HG02623 (cell line): ENCODE measurements around the gene CRACDL.
"Not testable (repeated sequence)": the region's sequence is repeated elsewhere in the genome, so short reads cannot be mapped to it uniquely, and the experiment has no call there.

Experiments used
- ATAC-seq: cut with Tn5 transposase; IDR thresholded peaks from one replicate; pipeline ENCODE4 v1.9.1; 2021; ENCODE audit warnings: moderate library complexity; ENCODE audit not compliant: unreplicated experiment

Gene CRACDL

DNA sequence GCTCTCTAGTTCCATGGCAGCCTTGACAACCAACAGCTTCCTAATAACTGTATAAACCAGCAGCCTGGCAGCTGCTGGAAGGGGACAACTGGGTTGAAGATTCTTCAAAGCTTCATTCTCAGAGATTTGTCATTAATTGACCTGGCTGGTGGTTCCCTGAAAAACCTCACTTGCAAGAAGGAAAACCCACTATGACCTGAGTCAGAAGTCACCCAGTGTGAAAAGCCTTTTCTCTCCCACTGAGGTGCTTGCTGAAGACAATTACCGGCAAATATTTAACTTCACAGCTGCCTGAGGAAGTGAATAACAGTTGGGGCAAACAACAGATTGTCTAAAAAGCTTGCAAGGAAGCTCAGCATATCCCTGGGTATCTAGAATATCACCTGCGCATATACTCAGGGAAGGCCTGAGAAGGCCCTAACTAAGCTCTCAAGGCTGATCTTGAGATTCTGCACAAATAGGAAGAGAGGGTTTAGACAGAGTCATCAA, 49.9 kb downstream of the CRACDL start:
- no peak for ATAC-seq

DNA sequence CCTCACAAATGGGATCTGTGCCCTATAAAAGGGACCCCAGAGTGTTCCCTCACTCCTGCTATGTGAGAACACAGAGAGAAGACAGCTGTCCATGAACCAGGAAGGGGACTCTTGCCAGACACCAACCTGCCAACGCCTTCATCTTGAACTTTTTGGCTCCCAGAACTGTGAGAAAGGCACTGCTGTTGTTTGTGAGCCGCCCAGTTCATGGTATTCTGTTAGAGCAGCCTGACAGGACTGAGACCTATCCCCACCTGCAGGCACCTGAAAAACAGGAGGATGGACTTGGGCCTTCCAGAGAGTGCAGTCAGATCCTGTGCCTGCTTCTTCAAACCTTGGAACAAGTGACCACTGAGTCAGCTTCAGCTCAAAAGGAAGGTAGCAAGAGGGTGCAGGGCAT, 51.4 kb downstream of the CRACDL start:
- ATAC-seq = no peak

DNA sequence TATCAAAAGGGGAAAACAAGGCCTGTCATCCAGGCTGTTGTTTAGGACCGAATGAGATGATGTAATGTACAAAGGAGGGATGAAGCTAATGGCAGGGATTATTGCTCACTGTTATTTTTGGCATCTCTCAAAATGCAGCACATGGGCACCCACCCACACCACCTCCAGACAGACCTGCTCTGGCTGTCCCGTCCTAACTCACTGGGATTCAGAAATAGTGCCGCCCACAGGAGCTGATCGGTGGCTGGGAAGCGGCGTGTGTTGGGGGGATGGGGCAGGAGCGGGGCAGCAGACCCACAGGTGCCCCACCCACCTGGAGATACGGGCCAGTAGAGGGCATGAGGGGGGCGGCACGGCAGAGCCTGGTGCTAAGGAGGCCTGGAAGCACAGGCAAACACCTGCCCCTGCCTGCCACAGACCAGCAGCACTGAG, 52.2 kb downstream of the CRACDL start:
- ATAC-seq = no peak

DNA sequence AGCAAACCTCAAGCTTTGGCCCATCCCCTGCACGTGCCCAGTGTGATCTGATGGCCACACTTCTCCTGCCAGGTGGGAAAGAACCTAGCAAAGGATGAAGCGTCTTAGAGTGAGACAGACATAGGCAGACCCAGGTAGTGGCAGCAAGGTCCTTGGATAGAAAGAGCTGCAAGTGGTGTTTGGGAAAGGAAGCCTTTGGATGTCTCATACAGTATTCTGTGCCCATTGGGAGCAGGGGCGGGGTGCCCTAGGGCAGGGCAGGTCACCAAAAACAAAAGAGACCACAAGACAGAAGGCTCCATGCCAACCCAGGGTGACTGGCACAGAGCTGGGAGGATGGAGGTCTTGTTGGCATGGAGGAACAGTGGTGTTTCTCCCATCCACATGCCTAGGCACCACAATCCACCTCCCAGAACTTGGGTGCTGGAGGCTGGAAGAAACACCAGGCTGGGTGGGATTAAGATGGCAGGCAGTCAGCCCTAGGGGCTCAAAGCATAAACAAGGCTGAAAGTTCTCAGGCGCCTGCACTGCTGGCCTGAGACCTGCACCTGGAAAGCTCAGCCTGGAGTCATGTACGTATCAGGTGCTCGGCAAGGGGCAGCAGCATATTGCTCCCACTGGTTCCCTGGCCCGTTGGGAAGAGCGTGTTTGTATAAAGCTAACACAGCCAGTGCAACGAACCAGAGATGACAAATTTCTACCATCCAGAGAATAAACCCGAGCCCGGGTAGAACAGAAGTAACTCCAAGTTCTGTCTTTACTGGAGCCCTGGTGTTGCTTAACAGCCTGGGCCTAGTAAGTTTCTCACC, 52.9 kb downstream of the CRACDL start:
- no peak for ATAC-seq

DNA sequence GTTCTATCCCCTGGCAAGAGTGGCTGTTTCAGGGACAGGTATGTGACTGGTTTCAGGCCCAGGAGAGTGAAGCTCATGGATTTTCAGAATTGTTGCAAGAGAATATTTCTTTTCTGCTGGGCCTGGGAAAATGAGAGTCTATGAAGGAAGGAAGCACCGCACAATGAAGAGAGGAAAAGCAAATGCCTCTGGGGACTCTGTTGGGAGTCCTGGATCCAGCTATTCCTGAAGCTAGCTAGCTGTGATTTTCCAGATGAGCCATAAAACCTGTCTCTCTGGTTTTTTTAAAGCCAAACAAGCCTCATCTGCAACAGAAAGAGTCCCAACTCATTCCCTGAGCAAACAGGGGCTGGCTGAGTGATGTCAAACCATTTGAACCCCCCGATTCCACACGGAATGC, 53.7 kb downstream of the CRACDL start:
- ATAC-seq = no peak

DNA sequence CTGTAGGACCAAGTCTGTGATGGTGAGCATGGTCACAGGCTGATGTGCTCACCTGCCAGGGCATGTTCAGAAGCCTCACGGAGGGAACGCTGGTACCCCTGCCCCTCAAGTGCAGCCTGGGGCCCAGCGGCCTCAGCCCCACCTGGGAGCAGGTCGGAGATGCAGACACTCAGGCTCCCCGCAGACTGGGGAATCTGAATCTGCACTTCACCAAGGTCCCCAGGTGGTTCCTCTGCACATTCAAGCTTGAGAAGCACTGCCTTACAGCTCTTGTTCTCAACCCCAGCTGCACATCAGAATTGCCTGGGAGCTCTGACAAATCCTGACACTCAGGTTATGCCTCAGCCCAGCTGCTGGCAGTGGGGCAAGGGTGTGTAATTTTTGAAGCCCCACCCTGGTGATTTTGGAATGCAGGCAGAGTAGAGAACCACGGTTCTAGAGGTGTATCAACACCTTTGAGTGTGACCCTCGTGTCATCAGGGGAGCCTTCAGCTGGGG, 54.8 kb downstream of the CRACDL start:
- ATAC-seq = no peak

DNA sequence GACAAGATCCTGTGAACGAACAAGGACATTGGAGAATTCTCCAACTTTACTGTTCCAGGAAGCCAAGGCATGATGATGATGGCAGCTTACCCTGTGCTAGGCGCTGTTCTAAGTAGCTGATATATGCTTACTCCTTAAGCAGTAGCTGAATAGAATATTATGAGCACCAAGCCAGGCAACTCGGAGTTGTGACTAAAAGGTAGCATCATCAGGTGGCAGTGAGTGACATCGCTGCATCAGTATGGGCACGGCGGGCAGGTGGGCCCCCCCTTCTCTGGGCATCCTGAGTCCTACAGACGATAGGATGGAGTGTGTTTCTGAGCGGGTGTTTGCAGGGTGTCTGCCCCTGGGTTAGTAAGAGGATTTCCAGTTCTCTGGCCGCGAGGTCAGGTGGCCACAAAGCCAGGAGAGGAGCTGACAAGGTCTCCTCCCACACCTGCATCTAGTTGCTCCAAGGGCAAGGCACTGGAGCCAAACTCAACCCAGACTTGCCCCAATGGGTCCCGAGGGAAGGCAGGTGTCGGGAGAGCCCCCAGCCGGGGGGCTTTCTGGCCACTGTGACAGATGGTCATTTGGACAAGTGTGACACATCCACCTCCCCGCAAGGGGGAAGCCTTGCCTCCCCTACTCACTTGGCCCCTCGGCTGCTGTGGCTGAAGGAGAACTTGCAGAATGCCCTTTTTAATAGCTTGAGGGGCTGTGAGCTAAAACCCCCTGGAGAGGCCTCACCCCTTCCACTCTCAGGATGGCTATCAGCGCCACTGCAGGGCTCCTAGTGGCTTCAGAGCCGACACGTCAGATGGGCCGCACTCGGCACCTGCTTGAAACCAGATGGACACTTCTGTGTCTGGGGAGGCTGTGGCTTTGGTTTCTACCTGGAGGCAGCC, 55.5 kb downstream of the CRACDL start:
- no peak for ATAC-seq

DNA sequence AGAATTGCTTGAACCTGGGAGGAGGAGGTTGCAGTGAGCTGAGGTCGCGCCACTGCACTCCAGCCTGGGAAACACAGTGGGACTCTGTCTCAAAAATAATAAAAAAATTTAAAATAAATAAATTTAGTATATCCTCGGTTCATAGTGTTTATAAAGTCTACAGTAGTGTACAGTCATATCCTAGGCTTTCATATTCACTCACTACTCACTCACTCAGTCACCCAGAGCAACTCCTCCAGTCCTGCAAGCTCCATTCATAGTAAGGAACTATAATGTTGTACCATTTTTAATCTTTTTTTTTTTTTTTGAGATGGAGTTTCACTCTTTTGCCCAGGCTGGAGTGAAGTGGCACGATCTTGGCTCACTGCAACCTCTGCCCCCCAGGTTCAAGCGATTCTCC, 58.4 kb downstream of the CRACDL start:
- not testable (repeated sequence) for ATAC-seq

DNA sequence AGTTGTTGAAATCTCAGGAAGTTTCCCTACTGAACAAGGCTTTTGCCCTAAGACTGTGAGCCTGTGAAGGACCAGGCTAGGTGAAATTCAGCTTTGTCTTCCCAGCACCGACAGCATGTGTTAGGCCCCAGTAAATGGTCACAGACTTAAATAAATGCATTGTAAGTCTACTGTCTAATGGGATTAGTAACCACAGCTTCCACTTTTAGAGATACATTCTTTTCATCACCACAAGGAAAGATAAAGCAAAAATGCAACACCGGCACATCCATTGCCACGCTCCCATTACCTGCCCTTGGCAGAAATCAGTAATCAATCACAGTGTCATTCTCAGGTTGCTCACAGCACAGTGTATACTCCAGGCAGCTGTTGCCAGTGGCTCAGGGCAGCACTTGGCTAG, 59.3 kb downstream of the CRACDL start:
- ATAC-seq = no peak

DNA sequence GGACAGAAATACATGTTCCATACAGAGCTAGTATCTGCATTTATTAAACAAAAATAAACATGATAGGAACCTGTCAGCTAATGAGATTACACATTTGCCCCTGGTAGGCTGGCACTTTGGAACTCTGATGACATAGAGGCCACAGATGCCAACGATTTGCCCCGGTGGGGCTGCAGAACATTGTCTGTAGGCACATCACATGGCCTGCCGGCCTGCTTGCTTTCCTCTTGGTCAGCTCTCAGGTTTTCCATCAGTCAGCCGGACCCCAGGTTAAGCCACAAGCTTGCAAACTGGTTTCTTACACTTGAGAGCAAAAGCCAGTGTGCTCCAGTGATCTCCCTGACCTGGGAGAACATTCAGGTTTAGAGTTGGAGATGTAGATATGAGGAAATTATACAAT, 60.3 kb downstream of the CRACDL start:
- no peak for ATAC-seq

DNA sequence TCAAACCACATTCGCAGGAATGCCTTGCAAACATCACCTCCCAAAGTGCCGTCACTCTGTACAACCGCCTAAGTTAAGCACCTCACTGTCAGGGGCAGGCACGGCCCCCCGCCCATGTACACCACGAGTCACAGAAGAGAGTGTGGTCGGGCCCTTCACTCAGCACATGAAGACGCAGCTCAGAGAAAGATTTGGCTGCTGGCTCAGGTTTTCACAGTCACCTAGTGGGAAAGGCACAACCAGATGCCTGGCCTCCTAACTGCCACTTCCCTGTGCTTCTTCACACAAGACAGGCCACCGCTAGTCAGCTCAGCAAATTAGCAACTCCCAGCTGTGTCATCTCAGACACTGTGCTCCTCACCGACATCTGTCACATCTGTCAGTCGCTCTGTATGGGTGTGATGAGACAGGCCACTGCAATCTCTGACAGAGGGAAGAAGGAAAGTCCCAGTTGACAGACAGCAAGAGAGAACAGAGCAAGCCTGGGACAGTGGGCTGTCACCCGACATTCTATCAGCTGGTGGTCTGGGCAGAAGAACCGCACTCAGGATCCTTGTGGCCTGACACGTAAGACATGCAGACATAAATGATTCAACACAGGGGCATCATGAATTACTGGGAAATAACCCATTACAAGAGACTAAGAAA, 60.8 kb downstream of the CRACDL start:
- ATAC-seq = no peak

DNA sequence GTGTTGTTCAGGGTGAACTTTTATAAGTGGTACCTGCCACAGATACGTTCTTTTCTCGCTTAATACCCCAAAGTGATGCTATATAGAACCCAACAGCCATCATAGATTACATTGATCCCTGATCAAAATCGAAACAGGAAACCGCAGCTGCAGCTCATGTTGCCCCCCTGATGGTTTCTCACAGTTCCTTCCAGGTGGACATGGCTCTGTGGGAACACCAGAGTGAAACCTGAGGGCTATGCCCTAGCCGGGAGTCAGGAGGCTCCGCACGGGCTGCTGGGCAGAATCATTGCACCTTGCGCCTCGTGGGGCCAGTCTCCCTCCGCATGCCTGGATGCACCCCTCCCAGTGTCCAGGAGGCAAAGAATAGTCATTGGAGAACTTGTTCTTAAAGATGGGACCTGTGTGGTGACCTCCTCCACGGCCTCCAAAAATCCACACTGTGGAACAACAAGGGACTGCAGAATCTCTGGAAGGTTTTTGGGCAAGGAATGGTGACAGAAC, 61.8 kb downstream of the CRACDL start:
- no peak for ATAC-seq

DNA sequence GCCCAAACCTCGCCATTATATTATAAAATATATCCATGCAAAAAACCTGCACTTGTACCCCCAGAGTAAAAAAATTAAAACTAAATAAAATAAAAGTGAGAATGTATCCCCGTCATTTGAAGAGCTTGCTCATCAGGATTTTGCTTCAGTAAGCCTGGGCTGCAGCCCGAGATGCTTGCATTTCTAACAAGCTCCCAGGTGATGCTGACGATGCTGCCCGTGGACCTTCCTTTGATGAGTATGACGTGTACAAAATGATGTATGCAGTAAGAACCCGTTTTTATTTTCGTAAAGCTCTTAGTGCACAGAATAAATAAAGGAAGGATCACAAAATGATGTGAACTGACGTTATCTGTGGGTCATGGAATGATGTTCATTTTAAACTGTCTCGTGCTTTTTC, 63.5 kb downstream of the CRACDL start:
- no peak for ATAC-seq

DNA sequence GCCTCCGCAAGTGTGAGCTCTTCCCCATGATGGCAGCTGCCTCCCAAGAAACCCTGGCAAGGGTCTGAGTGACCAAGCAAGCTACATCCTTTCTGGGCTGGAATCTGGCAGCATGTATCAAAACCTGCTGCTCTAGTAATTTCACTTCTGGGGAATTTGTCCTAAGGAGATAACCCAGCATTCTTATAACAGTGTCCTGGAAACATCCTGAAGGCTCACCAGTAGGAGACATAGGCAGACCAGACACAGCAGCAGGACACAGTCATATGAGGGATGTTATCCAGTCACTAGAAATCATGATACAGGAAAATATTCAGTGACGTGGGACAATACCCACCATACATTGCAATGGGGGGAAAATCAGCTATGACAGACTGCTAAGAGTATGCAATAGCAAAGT, 64.5 kb downstream of the CRACDL start:
- no peak for ATAC-seq

DNA sequence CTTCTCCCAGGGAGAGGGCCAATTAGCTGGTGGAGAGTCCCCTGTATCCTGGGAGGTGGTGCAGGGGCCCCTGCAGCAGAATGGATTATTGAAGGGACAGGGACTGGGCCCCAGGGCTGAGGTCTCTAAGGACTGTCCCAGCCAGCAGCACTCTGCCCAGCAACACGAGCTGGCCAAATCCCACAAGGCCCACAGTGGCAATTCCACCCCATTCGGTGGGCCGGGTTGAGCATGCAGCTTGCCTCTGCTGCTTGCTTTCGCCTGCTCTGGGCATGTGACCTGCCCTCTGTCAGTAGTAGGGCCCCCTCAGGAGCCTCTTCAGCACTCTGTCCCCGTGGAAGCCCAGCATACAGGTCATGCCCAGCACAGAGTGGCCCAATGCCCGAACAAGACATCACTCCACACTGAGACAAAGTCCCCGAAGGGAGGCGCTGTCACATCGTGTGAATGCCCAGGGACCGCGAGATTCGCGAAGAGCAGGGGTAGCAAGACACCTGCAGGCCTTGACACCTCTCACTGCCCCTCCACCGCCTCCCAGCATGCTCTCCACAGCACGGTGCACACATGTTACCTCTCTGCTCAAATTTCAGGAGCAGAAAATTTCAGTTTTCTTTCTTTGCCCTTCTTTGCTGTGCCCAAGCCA, 65.4 kb downstream of the CRACDL start:
- ATAC-seq = no peak

DNA sequence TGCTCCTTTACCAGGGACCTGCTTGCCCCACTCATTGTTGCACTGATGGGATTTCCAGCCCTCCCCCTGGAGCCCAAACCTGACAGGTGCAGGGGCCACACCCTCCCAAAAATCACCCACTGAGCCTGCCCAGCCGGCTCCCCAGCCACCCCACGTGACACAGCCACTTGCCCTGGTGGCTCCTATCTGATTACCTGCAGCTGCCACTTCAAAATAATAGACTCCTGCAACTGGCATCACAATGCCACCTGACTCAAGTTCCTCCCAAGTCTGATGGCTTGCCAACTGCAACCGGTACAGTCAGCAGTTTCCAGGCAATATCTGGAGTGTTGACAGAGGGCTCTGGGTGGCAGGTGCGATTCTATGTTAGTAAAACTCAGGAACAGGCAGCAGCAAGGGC, 66.2 kb downstream of the CRACDL start:
- no peak for ATAC-seq

DNA sequence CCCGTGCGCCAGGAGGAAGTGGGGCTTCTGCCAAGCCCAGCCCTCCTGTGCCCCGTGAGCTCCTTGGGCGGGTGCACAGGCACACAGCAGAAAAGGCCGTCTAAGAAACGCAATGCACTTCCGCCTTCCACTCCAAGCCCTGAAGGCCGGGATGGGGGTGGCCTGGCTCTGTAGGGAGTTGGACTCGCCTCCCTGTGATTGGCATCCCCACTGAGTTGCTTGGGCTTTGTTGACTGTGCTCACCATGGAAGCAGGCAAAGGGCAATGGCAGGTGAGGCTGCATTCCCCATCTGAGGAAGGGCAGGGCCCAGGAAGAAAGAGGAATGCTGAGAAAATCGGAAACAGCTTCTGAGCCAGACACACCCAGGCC, 66.8 kb downstream of the CRACDL start:
- no peak for ATAC-seq

DNA sequence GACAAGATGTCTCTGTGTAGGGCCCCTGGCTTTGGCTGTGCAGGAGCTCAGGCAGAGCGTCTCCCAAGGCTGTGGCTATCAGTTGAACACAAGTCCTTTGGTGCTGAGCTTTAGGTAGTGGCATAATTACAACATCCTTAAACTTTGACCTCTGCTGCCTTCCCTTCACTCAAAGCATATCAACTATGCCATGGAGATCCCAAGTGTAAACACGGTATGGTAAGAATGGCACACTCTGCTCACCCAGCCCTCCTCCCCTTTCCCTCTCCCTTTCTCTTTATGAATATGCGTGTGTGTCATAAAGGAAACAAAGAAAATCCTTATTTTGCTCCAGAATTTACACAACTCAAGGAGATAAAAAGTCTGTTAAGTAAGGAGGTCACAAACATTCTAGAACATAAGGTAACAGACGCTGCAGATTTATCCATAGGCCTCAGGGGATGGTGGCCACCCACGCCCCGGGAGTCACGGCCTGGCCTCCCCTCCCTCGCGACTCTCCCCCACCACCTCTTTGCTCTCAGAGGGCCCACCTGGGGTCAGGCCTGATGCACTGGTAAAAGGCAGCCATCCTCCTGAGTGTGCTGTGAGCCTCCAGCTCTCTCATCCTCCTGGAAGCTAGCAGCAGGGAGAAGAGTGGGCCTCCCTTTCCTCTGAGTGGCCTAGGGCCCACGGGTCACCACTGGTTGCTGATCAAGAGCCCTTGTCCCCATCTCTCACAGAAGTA, 67.3 kb downstream of the CRACDL start:
- no peak for ATAC-seq

DNA sequence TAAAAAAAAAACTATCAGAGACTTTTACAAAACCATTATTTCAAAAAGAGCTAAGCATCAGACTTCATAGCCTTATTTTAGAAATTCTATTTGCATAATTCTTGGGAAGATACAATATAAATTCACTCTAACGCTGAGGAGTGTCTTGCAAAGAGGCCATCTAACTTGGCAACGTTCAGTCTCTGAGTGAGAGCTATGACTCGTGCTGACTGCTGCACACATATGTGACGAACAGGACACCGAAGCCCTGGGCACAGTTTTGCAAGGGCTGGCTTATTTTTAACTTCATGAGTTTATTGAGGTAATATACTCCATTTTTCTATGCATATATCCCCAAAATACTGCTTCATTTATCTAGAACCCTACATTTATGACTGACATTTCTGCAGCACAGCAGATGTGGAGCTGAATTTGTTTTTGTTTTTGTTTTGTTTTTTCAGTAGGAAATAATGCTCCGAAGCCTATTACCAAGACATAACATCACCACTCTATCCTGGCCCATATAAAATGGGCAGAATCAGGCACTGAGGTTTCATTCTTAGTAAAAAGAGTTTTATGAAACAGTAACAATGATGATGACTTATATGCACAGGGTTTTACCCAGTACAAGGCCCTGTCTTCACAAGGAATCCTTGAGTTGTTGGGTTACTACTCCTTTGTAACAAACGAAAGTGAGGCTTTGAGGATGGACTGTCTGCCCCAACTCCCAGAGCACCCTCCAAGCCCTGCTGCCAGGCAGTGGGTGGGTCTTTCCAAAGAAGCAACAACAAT, 68.3 kb downstream of the CRACDL start:
- no peak for ATAC-seq
